H1 (cell line): ENCODE data around the gene NTN1. TPM values are rescaled to one million over a fixed set of nuclear protein-coding genes. Genes with fewer than 3 reads are reported as not detected.
"Not testable (repeated sequence)": the region's sequence is repeated elsewhere in the genome, so short reads cannot be mapped to it uniquely, and the experiment has no call there.

Experiments used
- CTCF ChIA-PET: fragments of 300-600 bp; sonication (Branson Sonifier 250); formaldehyde crosslinking; loops from one replicate; lab custom pipeline; 2021; ENCODE audit not compliant: partially characterized antibody; lab: Charles Lee
- POLR2A ChIA-PET: fragments of 300-600 bp; sonication (Branson Sonifier 250); formaldehyde crosslinking; loops from one replicate; lab custom pipeline; 2021; ENCODE audit warnings: inconsistent platforms; ENCODE audit not compliant: partially characterized antibody; lab: Charles Lee
- DNase-seq, 2 experiments: peaks; one replicate each; pipeline versions ENCODE4 v3.0.0 to v3.0.0-alpha.2; 2010 to 2022; ENCODE audit warnings: low spot score in 2 of 2, low read depth in 1 of 2, mixed read lengths in 1 of 2
- FAIRE-seq: peaks from 2 replicates; lab custom pipeline; 2011; peaks lifted over from hg19 to GRCh38; lab: Jason Lieb, UNC
- H2AFZ ChIP-seq: 2 replicates; pipeline ENCODE4 v1.8.1; 2012; ENCODE audit warnings: low read length, inconsistent platforms
- H2AK5ac ChIP-seq: 2 replicates; pipeline ENCODE4 v1.6.1; 2013; ENCODE audit warnings: low read depth, low read length
- H2BK120ac ChIP-seq: replicated peaks from 2 replicates; pipeline ENCODE3; 2013; ENCODE audit warnings: low read depth, low read length, inconsistent platforms
- H2BK12ac ChIP-seq: 2 replicates; pipeline ENCODE4 v1.6.1; 2013; ENCODE audit warnings: low read depth, low read length
- H2BK15ac ChIP-seq: 2 replicates; pipeline ENCODE4 v1.6.1; 2013; ENCODE audit warnings: low read length
- H2BK20ac ChIP-seq: 2 replicates; pipeline ENCODE4 v1.6.1; 2013; ENCODE audit warnings: low read length
- H2BK5ac ChIP-seq: 2 replicates; pipeline ENCODE4 v1.6.1; 2013; ENCODE audit warnings: low read depth, low read length
- H3K14ac ChIP-seq: 2 replicates; pipeline ENCODE4 v1.6.1; 2013; ENCODE audit warnings: inconsistent platforms; ENCODE audit not compliant: insufficient read length
- H3K18ac ChIP-seq: 2 replicates; pipeline ENCODE4 v1.6.1; 2013; ENCODE audit warnings: low read length; ENCODE audit errors: extremely low read depth
- H3K23ac ChIP-seq: 2 replicates; pipeline ENCODE4 v1.6.1; 2013; ENCODE audit warnings: inconsistent platforms; ENCODE audit not compliant: insufficient read length
- H3K23me2 ChIP-seq: 2 replicates; pipeline ENCODE4 v1.6.1; 2013; ENCODE audit warnings: low read depth, low read length
- H3K27ac ChIP-seq: 2 replicates; pipeline ENCODE4 v1.6.1; 2011; ENCODE audit warnings: low read depth, low read length, inconsistent platforms
- H3K27me3 ChIP-seq, 4 experiments: replicated peaks in 1 of 4; 1 replicate in 1 of 4; 2 replicates in 3 of 4; pipeline versions ENCODE4 v1.6.1 to v1.8.1; 2011 to 2013; ENCODE audit warnings: low read length in 3 of 4, mild to moderate bottlenecking in 3 of 4, inconsistent platforms in 2 of 4, mixed read lengths in 2 of 4, moderate library complexity in 1 of 4; ENCODE audit not compliant: control insufficient read depth in 3 of 4, insufficient read depth in 3 of 4; ENCODE audit errors: extremely low read depth in 1 of 4
- H3K36me3 ChIP-seq, 4 experiments: 2 replicates each; pipeline versions ENCODE4 v1.6.1 to v1.8.1; 2011 to 2013; ENCODE audit warnings: mild to moderate bottlenecking in 4 of 4, low read length in 3 of 4, moderate library complexity in 2 of 4, control low read depth in 1 of 4, inconsistent platforms in 1 of 4; ENCODE audit not compliant: insufficient read depth in 4 of 4, control insufficient read depth in 2 of 4
- H3K4ac ChIP-seq: replicated peaks from 2 replicates; pipeline ENCODE3; 2013; ENCODE audit warnings: low read length, low read depth, mixed read lengths, inconsistent platforms; ENCODE audit not compliant: insufficient read length
- H3K4me1 ChIP-seq, 4 experiments: replicated peaks in 1 of 4; 1 replicate in 1 of 4; 2 replicates in 3 of 4; pipeline versions ENCODE4 v1.6.1 to v1.8.1; 2011 to 2013; ENCODE audit warnings: low read length in 3 of 4, inconsistent platforms in 2 of 4, mixed read lengths in 1 of 4; ENCODE audit not compliant: insufficient read depth in 4 of 4, control insufficient read depth in 3 of 4
- H3K4me2 ChIP-seq, 2 experiments: 2 replicates each; pipeline versions ENCODE4 v1.6.1 to v1.8.1; 2011 to 2013; ENCODE audit warnings: low read depth in 2 of 2, low read length in 2 of 2, control low read depth in 1 of 2, inconsistent platforms in 1 of 2, mild to moderate bottlenecking in 1 of 2; ENCODE audit not compliant: insufficient read depth in 1 of 2
- H3K4me3 ChIP-seq, 4 experiments: fragments of 200-600, 300-600 bp in 1 of 4; sonication (generic), shearing (Covaris generic), sonication (Bioruptor Twin) in 1 of 4; 2 replicates each; pipeline versions ENCODE4 v1.5.1 to v1.8.1; 2011 to 2016; ENCODE audit warnings: low read length in 4 of 4, low read depth in 3 of 4, control low read depth in 2 of 4, inconsistent platforms in 2 of 4, mild to moderate bottlenecking in 2 of 4, mixed read lengths in 1 of 4, moderate library complexity in 1 of 4; ENCODE audit not compliant: insufficient read depth in 2 of 4; ENCODE audit errors: extremely low read depth in 1 of 4
- H3K56ac ChIP-seq: replicated peaks from 2 replicates; pipeline ENCODE3; 2013; ENCODE audit warnings: low read depth, mild to moderate bottlenecking, mixed read lengths, low read length, inconsistent platforms; ENCODE audit not compliant: insufficient read length
- H3K79me1 ChIP-seq: 2 replicates; pipeline ENCODE4 v1.6.1; 2013; ENCODE audit warnings: low read depth, low read length, control low read depth
- H3K79me2 ChIP-seq, 2 experiments: 2 replicates each; pipeline versions ENCODE4 v1.6.1 to v1.8.1; 2012 to 2013; ENCODE audit warnings: low read length in 2 of 2, mild to moderate bottlenecking in 2 of 2, inconsistent platforms in 1 of 2; ENCODE audit not compliant: insufficient read depth in 2 of 2, control insufficient read depth in 1 of 2
- H3K9ac ChIP-seq, 4 experiments: replicated peaks in 1 of 4; 1 replicate in 1 of 4; 2 replicates in 3 of 4; pipeline versions ENCODE4 v1.6.1 to v1.8.1; 2011 to 2013; ENCODE audit warnings: low read depth in 3 of 4, low read length in 3 of 4, control low read depth in 2 of 4, mild to moderate bottlenecking in 2 of 4, moderate library complexity in 2 of 4, inconsistent platforms in 1 of 4; ENCODE audit errors: extremely low read depth in 1 of 4
- H3K9me3 ChIP-seq, 2 experiments: 2 replicates each; pipeline versions ENCODE4 v1.6.1 to v1.8.1; 2012 to 2013; ENCODE audit warnings: mild to moderate bottlenecking in 2 of 2, moderate library complexity in 2 of 2, control low read depth in 1 of 2, inconsistent platforms in 1 of 2, low read depth in 1 of 2, low read length in 1 of 2, mixed read lengths in 1 of 2; ENCODE audit not compliant: insufficient read depth in 2 of 2
- H4K20me1 ChIP-seq, 2 experiments: replicated peaks in 1 of 2; 2 replicates each; pipeline versions ENCODE3 to v1.8.1; 2011 to 2013; ENCODE audit warnings: inconsistent platforms in 2 of 2, low read length in 2 of 2, mild to moderate bottlenecking in 1 of 2; ENCODE audit not compliant: insufficient read depth in 2 of 2, control insufficient read depth in 1 of 2
- H4K5ac ChIP-seq: 2 replicates; pipeline ENCODE4 v1.6.1; 2013; ENCODE audit warnings: low read length, low read depth, mixed read lengths, inconsistent platforms; ENCODE audit not compliant: insufficient read length
- H4K8ac ChIP-seq: 2 replicates; pipeline ENCODE4 v1.8.0; 2013; ENCODE audit warnings: mild to moderate bottlenecking, moderate library complexity, low read length, inconsistent platforms; ENCODE audit not compliant: insufficient read depth; ENCODE audit errors: extremely low read depth
- H4K91ac ChIP-seq: replicated peaks from 2 replicates; pipeline ENCODE3; 2013; ENCODE audit warnings: low read length, mixed read lengths, inconsistent platforms; ENCODE audit not compliant: insufficient read length
- WGBS, 2 experiments: shearing (Covaris generic) in 1 of 2; methylation state at CpG; one replicate each; pipeline versions ENCODE4 v1.1.6 to v1.1.7; 2013 to 2015; ENCODE audit warnings: low lambda C conversion rate in 2 of 2, mixed read lengths in 2 of 2, inconsistent platforms in 1 of 2, low coverage in 1 of 2, missing lambda C conversion rate in 1 of 2; ENCODE audit not compliant: insufficient replicate concordance in 2 of 2, insufficient coverage in 1 of 2, insufficient read length in 1 of 2; ENCODE audit errors: extremely low coverage in 1 of 2, missing lambda C conversion rate in 1 of 2; 5-methylcytosine and 5-hydroxymethylcytosine counted together
- polyA plus RNA-seq, 7 experiments: library from polyadenylated mRNA; depleted of rRNA in 3 of 7; stranded (reverse) in 5 of 7; unstranded in 2 of 7; fragments of >200 nt in 5 of 7; fragments of 200-250 nt in 2 of 7; gene quantifications; 1 replicate in 5 of 7; 2 replicates in 1 of 7; 4 replicates in 1 of 7; pipeline versions ENCODE4 v1.2.1 to v1.2.3, GENCODE V29; 2011 to 2013; ENCODE audit warnings: missing spikeins in 2 of 7, mixed read lengths in 2 of 7
- total RNA-seq: library from RNA; stranded (reverse); fragmentation: NEBNext Ultra II Directional; extraction: Animal tissue kit (Norgen Biotek cat#: 25700); gene quantifications from 2 replicates; pipeline ENCODE4 v1.2.1, GENCODE V29; 2021

The NTN1 gene
- total and polyA plus RNA-seq, 2 of the 8 experiments (the other 6 are each of a cell fraction or from before 2014, with no cell fraction given): 2.0 to 2.3 TPM

DNA sequence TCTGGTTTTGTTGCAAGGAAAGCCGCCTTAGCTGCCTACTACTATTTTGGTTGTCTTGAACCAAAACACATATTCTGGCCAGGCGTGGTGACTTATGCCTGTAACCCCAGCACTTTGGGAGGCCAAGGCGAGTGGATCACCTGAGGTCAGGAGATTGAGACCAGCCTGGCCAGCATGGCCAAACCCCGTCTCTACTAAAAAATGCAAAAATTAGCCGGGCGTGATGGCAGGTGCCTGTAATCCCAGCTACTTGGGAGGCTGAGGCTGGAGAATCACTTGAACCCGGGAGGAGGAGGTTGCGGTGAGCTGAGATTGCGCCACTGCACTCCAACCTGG, 236.3 kb downstream of the NTN1 start:
- H2AFZ ChIP-seq, H3K23me2 ChIP-seq, FAIRE-seq, H3K79me1 ChIP-seq, H3K36me3 ChIP-seq, H4K20me1 ChIP-seq, H3K14ac ChIP-seq, H3K79me2 ChIP-seq, H4K8ac ChIP-seq, H2AK5ac ChIP-seq, H2BK15ac ChIP-seq, H3K27ac ChIP-seq, H3K4me2 ChIP-seq, H3K56ac ChIP-seq, DNase-seq, H3K4me1 ChIP-seq, H3K9ac ChIP-seq, H2BK5ac ChIP-seq, H4K91ac ChIP-seq, H2BK120ac ChIP-seq, H3K9me3 ChIP-seq, H4K5ac ChIP-seq, H3K4ac ChIP-seq, H2BK20ac ChIP-seq, H3K4me3 ChIP-seq, H2BK12ac ChIP-seq, POLR2A ChIA-PET, H3K23ac ChIP-seq, H3K18ac ChIP-seq, H3K27me3 ChIP-seq: not testable (repeated sequence)
- WGBS, 2 experiments: 93% methylated on average over 9 of the region's 9 CpGs; no CpG with 5 or more reads in 1 of the 2 experiments
- CTCF ChIA-PET: interaction anchor here (0.7 to 2.1 kb wide), 6 partner anchors 8 to 59 kb away, joined by 3 to 6 read pairs (median 4); no protein-coding TSS in a partner anchor
